ENCODE results near the gene CCNB2. TPM values are rescaled to one million over a fixed set of nuclear protein-coding genes. Genes with fewer than 3 reads are reported as not detected.

Gene CCNB2
- total and polyA plus RNA-seq, 9 of the 15 experiments (the other 6 are each of a cell fraction or from before 2014, with no cell fraction given), result 84.8 to 266 (median 124) TPM

DNA sequence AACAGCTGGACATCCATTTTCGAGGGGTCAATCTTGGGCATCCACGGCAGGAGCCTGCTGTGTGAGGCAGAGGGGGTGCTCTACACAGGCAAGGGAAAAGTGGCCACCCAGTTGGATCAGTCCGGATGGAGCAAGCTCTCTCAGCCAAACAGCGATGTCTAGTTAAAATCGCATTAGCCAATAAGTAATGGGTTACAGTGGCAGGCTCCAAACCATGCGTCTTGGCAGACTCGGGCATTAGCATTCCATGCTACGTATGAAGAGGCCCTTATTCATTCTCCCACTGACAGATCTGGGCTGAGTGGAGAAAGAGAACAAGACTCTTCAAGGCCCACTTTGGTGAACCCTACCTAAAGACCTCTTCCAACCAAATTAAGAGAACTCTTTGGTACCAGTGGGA lies 49.3 kb downstream of the CCNB2 start:
- intact Hi-C loops (cut with micrococcal nuclease) (no loop called here), in situ Hi-C loops (cut with MboI) (loop anchor here (5.0 to 10.0 kb wide), 2 partner anchors 338 to 929 kb away; no protein-coding TSS in a partner anchor)
- POLR2A ChIA-PET, result no interaction called here
- H3K27me3 ChIP-seq (ENCODE audit: control insufficient read depth in 2 of 2, insufficient read depth in 2 of 2, low read length in 2 of 2), result peaks cover 35 to 50% of the 10 kb centered on the region in 2 experiments
- ATAC-seq (no peak), FAIRE-seq (no peak), DNase-seq (ENCODE audit: extremely low read depth in 1 of 4, low spot score in 3 of 4) (no peak)
- H3K9ac ChIP-seq (ENCODE audit: insufficient read depth in 1 of 2, low read depth in 2 of 2, low read length in 2 of 2), result no peak overlapping the region
- H3K36me3 ChIP-seq (ENCODE audit: control insufficient read depth, insufficient read depth, low read length), result no peaks in the 10 kb centered on the region
- no peaks in the 10 kb centered on the region for H3K9me1 ChIP-seq (ENCODE audit: control insufficient read depth, insufficient read depth, low read length)
- CTCF ChIA-PET (ENCODE audit: low intra/inter-chr PET ratio), result no interaction called here
- H3K9me3 ChIP-seq (replicated peaks; ENCODE audit: control insufficient read depth, insufficient read depth, low read depth, low read length), result no peaks in the 10 kb centered on the region
- H3K4me3 ChIP-seq, result no peak overlapping the region
- H3K27ac ChIP-seq (ENCODE audit: extremely low read depth, low read depth, low read length), result no peak overlapping the region
- H3K79me2 ChIP-seq (ENCODE audit: control insufficient read depth, insufficient read depth, low read length), result no peaks in the 10 kb centered on the region
- no peak for TF ChIP-seq ELF4 (CRISPR knock-in tag; IDR thresholded peaks at IDR 0.05)
- no peak for TF ChIP-seq FOXA3 (CRISPR knock-in tag; conservative IDR thresholded peaks at IDR 0.05 in 1 of 2, IDR thresholded peaks at IDR 0.05 in 1 of 2)
- TF ChIP-seq RBM25 (IDR thresholded peaks at IDR 0.05; ENCODE audit: low read depth, low read length, severe bottlenecking), result no peak
- no peak for TF ChIP-seq POLR2AphosphoS5 (IDR thresholded peaks at IDR 0.05; ENCODE audit: control insufficient read depth, insufficient read depth, low read depth, low read length)
- no peak for TF ChIP-seq ZNF431 (CRISPR knock-in tag; IDR thresholded peaks at IDR 0.05)
- TF ChIP-seq, protein P1, sequence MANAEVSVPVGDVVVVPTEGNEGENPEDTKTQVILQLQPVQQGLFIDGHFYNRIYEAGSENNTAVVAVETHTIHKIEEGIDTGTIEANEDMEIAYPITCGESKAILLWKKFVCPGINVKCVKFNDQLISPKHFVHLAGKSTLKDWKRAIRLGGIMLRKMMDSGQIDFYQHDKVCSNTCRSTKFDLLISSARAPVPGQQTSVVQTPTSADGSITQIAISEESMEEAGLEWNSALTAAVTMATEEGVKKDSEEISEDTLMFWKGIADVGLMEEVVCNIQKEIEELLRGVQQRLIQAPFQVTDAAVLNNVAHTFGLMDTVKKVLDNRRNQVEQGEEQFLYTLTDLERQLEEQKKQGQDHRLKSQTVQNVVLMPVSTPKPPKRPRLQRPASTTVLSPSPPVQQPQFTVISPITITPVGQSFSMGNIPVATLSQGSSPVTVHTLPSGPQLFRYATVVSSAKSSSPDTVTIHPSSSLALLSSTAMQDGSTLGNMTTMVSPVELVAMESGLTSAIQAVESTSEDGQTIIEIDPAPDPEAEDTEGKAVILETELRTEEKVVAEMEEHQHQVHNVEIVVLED (CRISPR knock-in tag; IDR thresholded peaks at IDR 0.05), result no peak
- no peak for TF ChIP-seq GABPA (tag; conservative IDR thresholded peaks at IDR 0.05; ENCODE audit: low read depth)
- TF ChIP-seq MAFK (IDR thresholded peaks at IDR 0.05; ENCODE audit: low read length), result no peak
- TF ChIP-seq NEUROD1 (IDR thresholded peaks at IDR 0.05; ENCODE audit: borderline replicate concordance, low read depth, low read length, partially characterized antibody), result no peak
- no peak for TF ChIP-seq ETV1 (tag; conservative IDR thresholded peaks at IDR 0.05; ENCODE audit: low read depth)
- no TSS peak for BruUV-seq (replicated peaks)
- H3K4me1 ChIP-seq (replicated peaks in 1 of 2; ENCODE audit: control insufficient read depth in 2 of 2, insufficient read depth in 2 of 2, low read length in 2 of 2), result no peaks in the 10 kb centered on the region
- WGBS (ENCODE audit: insufficient coverage, low coverage, missing lambda C conversion rate), result 8% methylated on average over 8 of the region's 8 CpGs
- no peaks in the 10 kb centered on the region for H4K20me1 ChIP-seq (replicated peaks; ENCODE audit: control insufficient read depth, insufficient read depth, low read length)
- H3K4me2 ChIP-seq (ENCODE audit: insufficient read depth, low read length), result no peak overlapping the region
- H2AFZ ChIP-seq (ENCODE audit: low read depth, low read length), result no peak overlapping the region
